K562 (cell line): Measurements from ENCODE around the gene TBC1D2B. TPM values are rescaled to one million over a fixed set of nuclear protein-coding genes. Genes with fewer than 3 reads are reported as not detected.

Experiments
- ATAC-seq: fragments of 200-7000 bp; cut with Tn5 transposase; 3 replicates; pipeline ENCODE4 v1.9.1; 2020; ENCODE audit warnings: moderate library complexity
- BruUV-seq: library from RNA; stranded (reverse); fragments of 400-500 nt; replicated peaks from 2 replicates; lab custom pipeline; 2021; lab: Mats Ljungman, UMichigan
- CTCF ChIA-PET: fragments of 300-600 bp; formaldehyde crosslinking; extraction: SDS; loops from one replicate; lab custom pipeline; 2021; ENCODE audit warnings: low intra/inter-chr PET ratio; lab: Yijun Ruan, JAX
- POLR2A ChIA-PET: fragments of 300-600, 350-650 bp; sonication (Branson Sonifier 250); formaldehyde crosslinking; extraction: SDS; loops from one replicate; lab custom pipeline; 2021; ENCODE audit warnings: antibody characterized with exemption, inconsistent platforms; lab: Yijun Ruan, JAX
- DNase-seq, 4 experiments: peaks; one replicate each; pipeline versions ENCODE4 v3.0.0 to v3.0.0-alpha.2; 2011 to 2018; ENCODE audit warnings: low spot score in 3 of 4, mixed read lengths in 3 of 4; ENCODE audit errors: extremely low read depth in 1 of 4
- FAIRE-seq: peaks from 2 replicates; lab custom pipeline; 2011; peaks lifted over from hg19 to GRCh38; lab: Jason Lieb, UNC
- H2AFZ ChIP-seq: 2 replicates; pipeline ENCODE4 v1.6.0; 2011; ENCODE audit warnings: low read depth, low read length, control low read depth, inconsistent platforms
- H3K27ac ChIP-seq: fragments of 200-600 bp; 3 replicates; pipeline ENCODE4 v1.8.0; 2011; ENCODE audit warnings: low read depth, mild to moderate bottlenecking, control low read depth, inconsistent platforms, low read length, moderate library complexity, mixed read lengths; ENCODE audit errors: extremely low read depth
- H3K27me3 ChIP-seq, 2 experiments: fragments of 300-600 bp in 1 of 2; 2 replicates in 1 of 2; 3 replicates in 1 of 2; pipeline versions ENCODE4 v1.6.0 to v1.8.0; 2011; ENCODE audit warnings: inconsistent platforms in 2 of 2, low read length in 2 of 2, mild to moderate bottlenecking in 1 of 2, mixed read lengths in 1 of 2, moderate library complexity in 1 of 2; ENCODE audit not compliant: control insufficient read depth in 2 of 2, insufficient read depth in 2 of 2
- H3K36me3 ChIP-seq: fragments of 300-600 bp; 3 replicates; pipeline ENCODE4 v1.8.0; 2011; ENCODE audit warnings: mild to moderate bottlenecking, low read length, inconsistent platforms; ENCODE audit not compliant: control insufficient read depth, insufficient read depth
- H3K4me1 ChIP-seq, 2 experiments: fragments of 200-600 bp in 1 of 2; replicated peaks in 1 of 2; 2 replicates in 1 of 2; 3 replicates in 1 of 2; pipeline versions ENCODE4 v1.5.1 to v1.8.0; 2011; ENCODE audit warnings: inconsistent platforms in 2 of 2, low read length in 2 of 2, mild to moderate bottlenecking in 1 of 2, mixed read lengths in 1 of 2, moderate library complexity in 1 of 2; ENCODE audit not compliant: control insufficient read depth in 2 of 2, insufficient read depth in 2 of 2
- H3K4me2 ChIP-seq: 2 replicates; pipeline ENCODE4 v1.6.1; 2011; ENCODE audit warnings: low read length, control low read depth, inconsistent platforms, mixed read lengths; ENCODE audit not compliant: insufficient read depth
- H3K4me3 ChIP-seq: fragments of 200-600 bp; sonication (generic), shearing (Covaris generic); 2 replicates; pipeline ENCODE4 v1.5.1; 2016; ENCODE audit warnings: control low read depth, inconsistent platforms
- H3K79me2 ChIP-seq: fragments of 200-600 bp; 3 replicates; pipeline ENCODE4 v1.8.0; 2011; ENCODE audit warnings: low read length, inconsistent platforms; ENCODE audit not compliant: control insufficient read depth, insufficient read depth
- H3K9ac ChIP-seq, 2 experiments: 2 replicates each; pipeline versions ENCODE4 v1.6.0 to v1.6.1; 2011; ENCODE audit warnings: low read depth in 2 of 2, low read length in 2 of 2, control low read depth in 1 of 2, inconsistent platforms in 1 of 2, mild to moderate bottlenecking in 1 of 2, mixed read lengths in 1 of 2; ENCODE audit not compliant: insufficient read depth in 1 of 2
- H3K9me1 ChIP-seq: one replicate; pipeline ENCODE4 v1.6.0; 2011; ENCODE audit warnings: inconsistent platforms, mild to moderate bottlenecking, low read length, moderate library complexity; ENCODE audit not compliant: control insufficient read depth, insufficient read depth
- H3K9me3 ChIP-seq: replicated peaks from 2 replicates; pipeline ENCODE4 v1.5.1; 2011; ENCODE audit warnings: low read depth, low read length, inconsistent platforms; ENCODE audit not compliant: control insufficient read depth, insufficient read depth
- H4K20me1 ChIP-seq: replicated peaks from 2 replicates; pipeline ENCODE4 v1.6.1; 2011; ENCODE audit warnings: low read length, inconsistent platforms, mixed read lengths; ENCODE audit not compliant: control insufficient read depth, insufficient read depth
- GABPA ChIP-seq: fragments of 200-800 bp; sonication (Bioruptor generic); conservative IDR thresholded peaks from 2 replicates; pipeline ENCODE4 v1.6.1; 2016; ENCODE audit warnings: low read depth, missing genetic modification characterization, missing compliant biosample characterization
- MYNN ChIP-seq, 2 experiments: sonication (generic); formaldehyde crosslinking in 1 of 2; IDR thresholded peaks; 2 replicates each; pipeline versions ENCODE4 v1.5.0 to v1.6.1; 2016 to 2020; ENCODE audit warnings: antibody characterized with exemption in 1 of 2, missing genetic modification reagents in 1 of 2
- SPI1 ChIP-seq: IDR thresholded peaks from 2 replicates; pipeline ENCODE4 v1.6.1; 2011; ENCODE audit warnings: low read depth, low read length, control low read depth, borderline replicate concordance
- WGBS: fragments of 100-300 bp; shearing (Covaris generic); methylation state at CpG from one replicate; pipeline ENCODE4 v1.1.6; 2016; ENCODE audit warnings: low coverage, mixed read lengths; ENCODE audit not compliant: insufficient coverage; ENCODE audit errors: missing lambda C conversion rate; 5-methylcytosine and 5-hydroxymethylcytosine counted together
- in situ Hi-C: fragments of 300-500 bp; cut with MboI; formaldehyde crosslinking; loops from 4 replicates; pipeline ENCODE4 v1.15.0; 2018; ENCODE audit warnings: inconsistent platforms, mixed read lengths
- intact Hi-C: fragments of 100-400 bp; cut with micrococcal nuclease; formaldehyde crosslinking; loops from 2 replicates; pipeline ENCODE4 v1.14.2; 2022
- polyA plus RNA-seq, 8 experiments: library from polyadenylated mRNA; depleted of rRNA in 4 of 8; stranded (reverse) in 5 of 8; unstranded in 3 of 8; fragments of >200 nt; fragmentation: Nextera tagmentation in 2 of 8; fragmentation: Illumina TruSeq in 1 of 8; extraction: Ambion mirVana in 2 of 8; extraction: Trizol in 1 of 8; gene quantifications; 2 replicates each; pipeline versions ENCODE4 v1.2.1 to v1.2.3, GENCODE V29; 2011 to 2014; ENCODE audit warnings: inconsistent platforms in 1 of 8, missing spikeins in 1 of 8
- total RNA-seq, 7 experiments: library from RNA; depleted of rRNA in 6 of 7; stranded (reverse); fragments of >200 nt in 6 of 7; fragmentation: Illumina TruSeq in 2 of 7; extraction: Trizol in 2 of 7; gene quantifications; 2 replicates each; pipeline versions ENCODE4 v1.2.1 to v1.2.3, GENCODE V29; 2011 to 2021; ENCODE audit warnings: low replicate concordance in 1 of 7
- TF ChIP-seq, protein P1 (sequence below), 3 experiments: fragments of 200-800 bp in 1 of 3; fragments of 250-450 bp in 1 of 3; fragments of 450-650 bp in 1 of 3; sonication (Bioruptor Pico) in 1 of 3; sonication (Bioruptor generic) in 1 of 3; formaldehyde crosslinking in 1 of 3; IDR thresholded peaks; 2 replicates each; pipeline versions ENCODE4 v1.6.1 to v1.8.0; 2016 to 2022; ENCODE audit warnings: mild to moderate bottlenecking in 2 of 3, missing genetic modification characterization in 2 of 3, missing compliant biosample characterization in 1 of 3, moderate library complexity in 1 of 3
- TF ChIP-seq, protein P2 (sequence below), 2 experiments: fragments of 450-650 bp in 1 of 2; sonication (generic) in 1 of 2; formaldehyde crosslinking in 1 of 2; IDR thresholded peaks; 2 replicates each; pipeline versions ENCODE4 v1.7.1 to v1.9.0; 2016 to 2022; ENCODE audit warnings: inconsistent platforms in 1 of 2, mild to moderate bottlenecking in 1 of 2, missing genetic modification reagents in 1 of 2

Gene TBC1D2B
- total and polyA plus RNA-seq, 9 of the 15 experiments (the other 6 are each of a cell fraction or from before 2014, with no cell fraction given) = 0.15 to 16.3 (median 8.9) TPM

DNA sequence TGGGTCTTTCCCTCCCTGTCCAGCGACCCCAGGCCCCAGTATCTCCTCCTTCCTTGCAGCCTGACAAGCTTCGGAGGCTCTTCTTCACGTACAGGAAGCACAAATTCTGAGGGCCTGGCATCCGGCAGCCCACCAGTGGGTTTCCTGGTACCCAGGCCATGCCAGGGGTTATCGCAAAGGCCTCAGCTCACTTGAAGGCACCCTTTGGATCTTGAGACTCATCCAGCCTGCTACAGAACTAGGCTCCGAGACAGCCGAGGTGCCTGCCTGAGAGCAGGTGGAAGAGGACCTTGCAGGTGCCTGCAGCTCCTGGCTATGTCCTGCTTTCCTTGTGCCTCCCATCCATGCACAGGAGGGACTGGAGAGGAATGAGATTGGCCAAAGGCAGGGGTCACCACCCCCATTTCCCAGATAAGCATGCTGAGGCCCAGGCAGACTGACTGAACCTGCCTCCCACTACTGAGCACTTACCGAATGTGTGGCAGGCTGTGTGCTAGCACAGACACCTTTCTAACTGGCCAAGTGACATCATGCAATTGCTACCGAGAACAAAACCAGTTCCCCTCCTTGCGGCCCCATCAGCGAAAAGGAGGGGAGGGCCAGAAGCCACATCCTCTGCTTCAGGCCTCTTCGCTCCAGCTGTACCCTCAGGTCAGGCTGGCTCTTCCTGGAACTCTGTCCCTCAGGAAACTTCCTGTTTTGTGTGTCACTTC lies 26.1 kb upstream of the TBC1D2B start:
- no peak overlapping the region for H2AFZ ChIP-seq
- H3K4me3 ChIP-seq = no peak overlapping the region
- no TSS peak for BruUV-seq
- H3K9ac ChIP-seq = peak overlapping the region in 1 of 2 experiments; percentile 35; a peak in 2 of 4 replicates
- H3K36me3 ChIP-seq = no peaks in the 10 kb centered on the region
- H3K27ac ChIP-seq = no peak overlapping the region
- DNase-seq (no peak), ATAC-seq (no peak; the same call in 2 of the 3 replicates), FAIRE-seq (no peak)
- H3K4me2 ChIP-seq = no peak overlapping the region
- 0 out of 2 replicates have a peak, but pooled peaks cover 6% of the 10 kb centered on the region for H4K20me1 ChIP-seq
- ChIA-PET CTCF (no interaction called here), POLR2A (interaction anchor here (0.5 to 1.3 kb wide), 5 partner anchors 10 to 1157 kb away, joined by 3 to 4 read pairs (median 3); no protein-coding TSS in a partner anchor)
- 45% methylated on average over 9 of the region's 12 CpGs for WGBS
- in situ Hi-C loops = no loop called here
- H3K9me3 ChIP-seq = no peaks in the 10 kb centered on the region
- intact Hi-C loops = no loop called here
- TF ChIP-seq SPI1 = 0 out of 2 replicates have a peak, but pooled peaks have one; percentile 4
- no peak for TF ChIP-seq MYNN (IDR thresholded peaks at IDR 0.05)
- TF ChIP-seq MYNN (CRISPR knock-in tag; IDR thresholded peaks at IDR 0.05) = no peak
- TF ChIP-seq, protein P1, sequence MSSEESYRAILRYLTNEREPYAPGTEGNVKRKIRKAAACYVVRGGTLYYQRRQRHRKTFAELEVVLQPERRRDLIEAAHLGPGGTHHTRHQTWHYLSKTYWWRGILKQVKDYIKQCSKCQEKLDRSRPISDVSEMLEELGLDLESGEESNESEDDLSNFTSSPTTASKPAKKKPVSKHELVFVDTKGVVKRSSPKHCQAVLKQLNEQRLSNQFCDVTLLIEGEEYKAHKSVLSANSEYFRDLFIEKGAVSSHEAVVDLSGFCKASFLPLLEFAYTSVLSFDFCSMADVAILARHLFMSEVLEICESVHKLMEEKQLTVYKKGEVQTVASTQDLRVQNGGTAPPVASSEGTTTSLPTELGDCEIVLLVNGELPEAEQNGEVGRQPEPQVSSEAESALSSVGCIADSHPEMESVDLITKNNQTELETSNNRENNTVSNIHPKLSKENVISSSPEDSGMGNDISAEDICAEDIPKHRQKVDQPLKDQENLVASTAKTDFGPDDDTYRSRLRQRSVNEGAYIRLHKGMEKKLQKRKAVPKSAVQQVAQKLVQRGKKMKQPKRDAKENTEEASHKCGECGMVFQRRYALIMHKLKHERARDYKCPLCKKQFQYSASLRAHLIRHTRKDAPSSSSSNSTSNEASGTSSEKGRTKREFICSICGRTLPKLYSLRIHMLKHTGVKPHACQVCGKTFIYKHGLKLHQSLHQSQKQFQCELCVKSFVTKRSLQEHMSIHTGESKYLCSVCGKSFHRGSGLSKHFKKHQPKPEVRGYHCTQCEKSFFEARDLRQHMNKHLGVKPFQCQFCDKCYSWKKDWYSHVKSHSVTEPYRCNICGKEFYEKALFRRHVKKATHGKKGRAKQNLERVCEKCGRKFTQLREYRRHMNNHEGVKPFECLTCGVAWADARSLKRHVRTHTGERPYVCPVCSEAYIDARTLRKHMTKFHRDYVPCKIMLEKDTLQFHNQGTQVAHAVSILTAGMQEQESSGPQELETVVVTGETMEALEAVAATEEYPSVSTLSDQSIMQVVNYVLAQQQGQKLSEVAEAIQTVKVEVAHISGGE (CRISPR knock-in tag; IDR thresholded peaks at IDR 0.05) = 0 out of 6 replicates have a peak, but pooled peaks of 1 of the 3 experiments have one; percentile 28
- TF ChIP-seq GABPA (tag) = peak; percentile 57
- TF ChIP-seq, protein P2, sequence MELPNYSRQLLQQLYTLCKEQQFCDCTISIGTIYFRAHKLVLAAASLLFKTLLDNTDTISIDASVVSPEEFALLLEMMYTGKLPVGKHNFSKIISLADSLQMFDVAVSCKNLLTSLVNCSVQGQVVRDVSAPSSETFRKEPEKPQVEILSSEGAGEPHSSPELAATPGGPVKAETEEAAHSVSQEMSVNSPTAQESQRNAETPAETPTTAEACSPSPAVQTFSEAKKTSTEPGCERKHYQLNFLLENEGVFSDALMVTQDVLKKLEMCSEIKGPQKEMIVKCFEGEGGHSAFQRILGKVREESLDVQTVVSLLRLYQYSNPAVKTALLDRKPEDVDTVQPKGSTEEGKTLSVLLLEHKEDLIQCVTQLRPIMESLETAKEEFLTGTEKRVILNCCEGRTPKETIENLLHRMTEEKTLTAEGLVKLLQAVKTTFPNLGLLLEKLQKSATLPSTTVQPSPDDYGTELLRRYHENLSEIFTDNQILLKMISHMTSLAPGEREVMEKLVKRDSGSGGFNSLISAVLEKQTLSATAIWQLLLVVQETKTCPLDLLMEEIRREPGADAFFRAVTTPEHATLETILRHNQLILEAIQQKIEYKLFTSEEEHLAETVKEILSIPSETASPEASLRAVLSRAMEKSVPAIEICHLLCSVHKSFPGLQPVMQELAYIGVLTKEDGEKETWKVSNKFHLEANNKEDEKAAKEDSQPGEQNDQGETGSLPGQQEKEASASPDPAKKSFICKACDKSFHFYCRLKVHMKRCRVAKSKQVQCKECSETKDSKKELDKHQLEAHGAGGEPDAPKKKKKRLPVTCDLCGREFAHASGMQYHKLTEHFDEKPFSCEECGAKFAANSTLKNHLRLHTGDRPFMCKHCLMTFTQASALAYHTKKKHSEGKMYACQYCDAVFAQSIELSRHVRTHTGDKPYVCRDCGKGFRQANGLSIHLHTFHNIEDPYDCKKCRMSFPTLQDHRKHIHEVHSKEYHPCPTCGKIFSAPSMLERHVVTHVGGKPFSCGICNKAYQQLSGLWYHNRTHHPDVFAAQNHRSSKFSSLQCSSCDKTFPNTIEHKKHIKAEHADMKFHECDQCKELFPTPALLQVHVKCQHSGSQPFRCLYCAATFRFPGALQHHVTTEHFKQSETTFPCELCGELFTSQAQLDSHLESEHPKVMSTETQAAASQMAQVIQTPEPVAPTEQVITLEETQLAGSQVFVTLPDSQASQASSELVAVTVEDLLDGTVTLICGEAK (IDR thresholded peaks at IDR 0.05) = peak; percentile 51; the same call in 1 of the 2 replicates
- TF ChIP-seq, protein P2 (CRISPR knock-in tag; IDR thresholded peaks at IDR 0.05) = no peak
- H3K4me1 ChIP-seq = peaks cover 0 to 7% of the 10 kb centered on the region in 2 experiments; a peak in 2 of 5 replicates
- no peaks in the 10 kb centered on the region for H3K79me2 ChIP-seq
- no peaks in the 10 kb centered on the region for H3K9me1 ChIP-seq
- H3K27me3 ChIP-seq = peaks cover 0 to under 1% of the 10 kb centered on the region in 2 experiments; a peak in 1 of 5 replicates
